HG02852 (cell line): ENCODE data around the gene TSPAN32.
"Not testable (repeated sequence)": the region's sequence is repeated elsewhere in the genome, so short reads cannot be mapped to it uniquely, and the experiment has no call there.

Experiments used
- ATAC-seq: cut with Tn5 transposase; IDR thresholded peaks from one replicate; pipeline ENCODE4 v1.9.1; 2021; ENCODE audit warnings: mild to moderate bottlenecking, moderate library complexity; ENCODE audit not compliant: unreplicated experiment

The TSPAN32 gene

DNA sequence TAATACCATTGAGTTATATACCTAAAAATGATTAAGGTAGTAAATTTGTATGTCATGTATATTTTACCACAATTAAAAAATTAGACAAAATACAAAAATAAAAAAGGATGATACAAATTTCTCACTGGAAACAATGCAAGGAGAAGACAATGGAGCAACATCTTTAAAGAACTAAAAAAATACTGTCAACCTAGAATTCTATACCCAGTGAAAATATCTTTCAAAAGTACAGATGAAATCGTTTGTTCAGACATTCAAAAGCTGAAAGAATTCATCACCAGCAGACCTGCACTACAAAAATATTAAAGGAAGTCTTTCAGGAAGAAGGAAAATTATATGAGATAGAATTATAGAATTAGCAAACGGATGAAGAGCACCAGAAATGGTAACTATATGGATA lies 21.6 kb upstream of the TSPAN32 start:
- no peak for ATAC-seq

- not testable (repeated sequence) for ATAC-seq
Observed at GRCh38 chr11:2286350-2286749, 15.5 kb upstream of the TSPAN32 start.

DNA sequence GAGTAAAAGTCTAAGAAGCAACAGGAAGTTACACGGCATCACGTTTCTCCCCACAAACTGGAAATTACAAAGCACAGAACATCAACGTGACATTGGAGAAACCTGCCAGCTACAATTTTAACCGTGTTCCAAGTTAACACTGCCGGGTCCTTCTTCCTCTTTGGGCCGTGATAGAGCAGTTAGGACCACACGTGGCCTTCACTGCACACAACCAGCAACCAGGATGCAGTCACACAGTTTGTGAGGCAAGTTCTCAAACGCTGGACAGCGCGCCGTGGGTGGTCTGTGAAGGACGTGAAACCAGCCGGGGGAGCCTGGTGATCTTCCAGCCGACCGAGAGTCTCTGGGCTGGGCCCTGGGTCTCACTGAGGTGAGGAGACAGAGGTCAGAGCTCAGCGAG lies 14.7 kb upstream of the TSPAN32 start:
- no peak for ATAC-seq

DNA sequence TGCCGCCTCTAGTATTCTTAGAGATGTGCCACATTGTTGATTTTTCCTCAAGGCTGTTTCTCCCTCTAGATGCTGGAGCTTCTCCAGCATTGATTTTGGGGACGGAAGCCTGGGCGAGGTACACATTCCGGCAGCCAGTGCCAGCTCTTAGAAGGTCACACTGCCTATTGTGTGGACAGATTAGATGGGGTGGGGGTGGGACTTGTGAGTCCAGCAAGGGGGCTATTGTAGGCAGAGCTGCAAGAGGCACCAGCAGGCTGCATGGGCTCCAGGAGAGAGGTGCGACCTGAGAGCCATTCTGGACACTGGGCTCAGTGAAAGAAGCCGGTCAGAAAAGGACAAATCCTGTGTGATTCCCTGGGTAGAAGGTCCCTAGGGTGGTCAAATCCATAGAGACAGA lies 12.5 kb upstream of the TSPAN32 start:
- ATAC-seq: no peak

DNA sequence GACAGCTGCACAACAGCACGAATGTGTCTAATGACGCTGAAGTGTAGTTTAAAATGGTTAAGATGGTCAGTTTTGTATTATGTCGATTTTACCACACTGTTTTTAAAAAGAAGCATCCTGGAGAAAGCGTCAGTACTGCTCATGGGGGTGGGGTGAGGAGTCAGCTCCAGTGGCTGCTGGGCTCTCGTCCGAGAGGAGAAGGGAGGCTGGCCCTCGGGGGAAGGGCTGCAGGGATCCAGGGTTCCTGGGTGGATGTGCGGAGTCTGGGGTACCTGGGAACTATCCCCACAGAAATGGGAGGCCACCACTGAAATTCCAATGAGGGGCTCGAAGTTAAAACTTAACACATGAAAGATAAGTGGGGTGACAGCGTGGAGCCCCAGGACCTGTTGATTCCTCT lies 12.0 kb upstream of the TSPAN32 start:
- no peak for ATAC-seq

- no peak for ATAC-seq
Observed at GRCh38 chr11:2290351-2290841, 11.4 kb upstream of the TSPAN32 start.

- ATAC-seq: no peak
Observed at GRCh38 chr11:2293531-2293971, 8.3 kb upstream of the TSPAN32 start.

DNA sequence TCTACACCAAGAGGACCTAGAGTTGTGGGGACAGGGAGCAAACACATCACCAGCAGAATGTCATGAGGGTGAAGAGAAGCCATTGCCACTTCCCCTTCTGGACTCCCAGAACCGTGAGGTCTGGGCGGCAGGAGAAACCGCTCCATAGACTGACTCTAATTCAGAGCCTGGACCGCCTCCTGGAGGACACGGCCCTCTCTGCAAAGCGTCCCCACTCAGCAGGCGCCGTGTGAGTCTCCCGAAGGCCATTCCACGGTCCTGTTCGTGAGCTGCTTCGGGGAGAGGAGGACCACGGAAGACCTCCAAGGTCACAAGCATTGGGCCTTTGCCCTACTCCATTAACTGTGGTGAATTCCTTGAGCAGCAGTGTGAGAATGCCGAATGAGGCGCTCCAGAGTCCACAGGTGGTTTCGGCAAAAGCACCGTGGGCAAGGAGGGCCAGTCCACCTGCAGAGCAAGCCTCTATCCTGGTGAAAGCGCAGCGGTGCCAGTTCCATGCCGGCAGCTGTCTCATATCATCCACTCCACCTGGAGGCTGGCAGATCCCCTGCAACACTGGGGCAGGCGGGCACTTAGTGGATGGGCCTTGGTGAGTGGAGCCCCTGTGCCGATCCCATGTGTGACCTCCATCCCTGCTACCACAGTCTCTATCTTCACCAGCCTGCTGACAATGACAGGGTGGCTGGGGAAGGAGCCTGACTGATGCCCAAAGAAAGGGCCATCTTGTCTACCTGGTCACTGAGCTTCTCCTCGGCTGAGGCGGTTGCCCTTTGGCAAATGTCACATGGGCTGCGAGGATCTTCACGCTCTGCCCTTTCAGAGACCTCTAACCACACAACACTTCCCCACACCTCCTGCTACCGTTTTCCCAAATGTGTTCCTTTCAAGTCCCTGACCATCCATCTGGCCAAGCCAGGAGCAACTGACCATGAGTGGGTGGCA lies 7.6 kb upstream of the TSPAN32 start:
- ATAC-seq: no peak

DNA sequence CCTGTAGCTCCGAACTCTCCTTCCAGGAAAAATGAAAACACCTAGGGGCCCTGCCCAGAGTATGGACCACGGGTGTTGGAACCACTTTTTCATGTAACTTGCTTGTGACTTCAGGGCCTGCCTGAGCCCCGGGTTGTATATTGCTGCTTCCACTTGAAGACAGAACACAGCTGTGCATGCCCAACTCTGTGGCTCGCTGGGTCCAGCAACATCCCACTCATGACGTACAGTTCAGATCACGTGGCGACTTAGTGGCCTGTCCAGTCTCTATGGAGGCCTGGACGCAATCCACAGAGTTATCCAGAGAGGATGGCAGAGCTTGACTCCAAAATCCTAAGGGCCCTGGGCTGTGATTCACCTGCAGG lies 6.9 kb upstream of the TSPAN32 start:
- ATAC-seq: no peak

DNA sequence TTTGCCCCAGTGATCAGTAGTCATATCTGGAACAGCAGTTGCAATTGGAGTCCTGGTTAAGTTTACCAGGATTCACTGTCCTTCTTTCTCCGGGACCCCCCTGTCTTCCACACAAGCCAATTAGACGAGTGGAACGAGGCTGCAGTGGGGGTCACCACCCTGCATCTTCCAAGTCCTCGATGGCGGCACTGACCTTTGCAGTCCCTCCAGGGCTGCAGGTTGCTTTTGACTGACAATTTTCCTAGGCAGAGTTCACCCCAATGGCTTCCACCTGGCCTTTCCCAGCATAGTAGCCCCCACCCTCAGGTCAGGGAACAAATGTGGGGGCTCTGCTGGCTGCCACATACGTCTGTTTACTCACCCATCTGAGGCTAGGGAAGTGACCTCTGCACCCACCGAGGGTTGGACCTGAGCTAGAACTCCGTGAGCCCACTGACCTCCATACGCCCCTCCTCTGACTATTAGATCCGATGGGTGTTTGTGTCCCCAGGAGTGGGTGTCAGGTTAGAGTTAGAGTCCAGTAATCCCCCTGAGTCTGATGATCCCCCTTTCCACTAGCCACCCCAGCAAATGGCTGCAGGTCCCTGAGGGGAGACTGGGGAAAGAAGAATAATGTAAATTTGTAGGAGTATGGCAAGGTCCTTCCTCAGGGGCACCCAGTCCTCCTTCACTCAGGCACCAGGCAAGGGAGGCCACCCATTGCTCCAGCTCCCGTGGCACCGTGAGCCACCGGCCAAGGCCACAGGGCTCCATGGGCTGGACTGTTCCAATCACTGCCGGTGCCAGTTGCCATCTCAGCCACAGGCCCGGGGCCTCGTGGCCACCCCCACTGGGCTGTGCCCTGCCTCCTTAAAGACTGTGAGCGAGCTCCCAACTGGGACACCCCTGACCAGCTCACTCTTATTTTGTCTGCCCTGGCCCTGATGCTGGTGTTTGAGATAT lies 5.6 kb upstream of the TSPAN32 start:
- ATAC-seq: no peak

DNA sequence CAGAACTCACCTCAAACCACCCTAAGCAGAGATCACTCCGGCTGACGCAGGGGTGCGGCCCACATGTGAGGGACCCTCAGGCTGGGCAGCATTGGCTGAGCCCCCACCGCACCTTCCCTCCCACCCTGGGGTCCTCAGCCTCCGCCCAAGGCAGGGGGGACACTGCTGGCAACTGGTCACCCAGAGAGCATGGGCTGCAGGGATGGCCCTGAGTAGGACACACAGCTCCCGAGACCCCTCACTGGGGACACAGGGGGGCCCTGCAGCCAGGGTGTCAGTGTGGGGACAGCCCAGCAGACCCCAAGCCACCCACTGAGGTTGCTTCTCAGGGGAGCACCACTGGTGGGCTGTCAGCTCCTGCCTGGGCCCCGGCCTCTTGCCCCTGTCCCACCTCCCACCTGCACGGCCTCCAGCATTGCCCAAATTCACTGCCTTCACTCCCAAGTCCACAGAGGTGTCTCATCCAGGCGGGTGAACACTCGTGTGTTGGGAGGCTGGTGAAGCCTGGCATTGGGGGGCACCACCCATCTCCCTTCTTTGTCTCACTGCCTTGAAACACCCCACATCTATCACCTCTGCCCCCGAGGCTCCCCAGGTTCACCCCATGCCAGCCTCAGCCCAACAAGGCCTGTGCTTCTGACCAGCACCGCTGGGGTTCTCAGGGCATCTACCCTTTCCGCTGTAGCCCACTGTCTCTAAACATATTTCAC lies 4.7 kb upstream of the TSPAN32 start:
- ATAC-seq: no peak

DNA sequence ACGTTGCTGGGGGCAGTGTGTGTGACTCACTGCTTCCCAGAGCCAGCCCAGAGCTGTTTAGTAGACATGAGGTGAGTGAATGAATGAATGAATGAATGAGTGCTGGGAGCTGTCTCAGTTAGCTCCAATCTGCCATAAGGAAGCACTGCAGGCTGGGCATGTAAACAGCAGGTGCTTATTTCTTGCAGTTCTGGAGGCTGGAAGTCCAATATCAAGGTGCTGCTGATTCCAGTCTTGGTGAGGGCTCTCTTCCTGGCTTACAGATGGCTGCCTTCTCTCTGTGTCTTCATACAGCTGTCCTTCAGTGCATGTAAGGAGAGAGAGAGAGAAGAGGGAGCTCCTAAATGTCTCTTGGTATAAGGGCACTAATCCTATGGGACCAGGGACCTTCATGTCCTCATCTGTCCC lies 4.2 kb upstream of the TSPAN32 start:
- no peak for ATAC-seq

GRCh38 chr11:2298131-2298794 lies 3.5 kb upstream of the TSPAN32 start:
- ATAC-seq: no peak

GRCh38 chr11:2298795-2299761 lies 2.7 kb upstream of the TSPAN32 start:
- ATAC-seq: no peak

- ATAC-seq: no peak
Observed at GRCh38 chr11:2299773-2300172, 2.0 kb upstream of the TSPAN32 start.

DNA sequence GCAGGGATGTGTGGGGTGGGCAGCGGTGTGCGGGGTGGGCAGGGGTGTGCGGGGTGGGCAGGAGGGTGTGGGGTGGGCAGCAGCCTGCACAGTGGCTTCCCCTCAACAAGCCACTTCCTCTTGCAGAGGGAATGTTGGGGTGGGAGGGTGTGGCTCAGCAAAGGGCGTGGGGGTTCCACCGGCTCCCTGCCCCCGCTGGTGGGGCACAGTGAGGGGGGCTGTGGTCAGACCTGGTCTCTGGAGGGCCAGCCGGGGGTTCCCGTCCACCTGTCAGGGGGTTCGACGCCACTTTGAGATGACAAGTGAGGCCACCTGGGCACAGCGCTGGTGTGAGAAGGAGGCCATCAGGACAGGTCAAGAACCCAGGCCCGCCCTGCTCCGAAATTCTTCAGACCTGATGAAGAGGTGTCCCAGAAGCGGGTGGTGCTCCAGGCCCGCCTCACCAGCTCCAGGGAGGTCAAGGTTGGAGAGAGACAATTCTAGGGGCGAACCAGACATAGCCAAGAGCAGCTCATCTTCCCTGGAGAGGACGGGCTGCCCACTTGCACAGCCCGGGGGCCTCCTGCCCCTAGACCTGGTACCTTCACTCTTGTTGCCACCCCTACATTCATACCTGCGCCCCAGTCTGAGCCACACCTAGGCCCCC lies 1.4 kb upstream of the TSPAN32 start:
- ATAC-seq: no peak

DNA sequence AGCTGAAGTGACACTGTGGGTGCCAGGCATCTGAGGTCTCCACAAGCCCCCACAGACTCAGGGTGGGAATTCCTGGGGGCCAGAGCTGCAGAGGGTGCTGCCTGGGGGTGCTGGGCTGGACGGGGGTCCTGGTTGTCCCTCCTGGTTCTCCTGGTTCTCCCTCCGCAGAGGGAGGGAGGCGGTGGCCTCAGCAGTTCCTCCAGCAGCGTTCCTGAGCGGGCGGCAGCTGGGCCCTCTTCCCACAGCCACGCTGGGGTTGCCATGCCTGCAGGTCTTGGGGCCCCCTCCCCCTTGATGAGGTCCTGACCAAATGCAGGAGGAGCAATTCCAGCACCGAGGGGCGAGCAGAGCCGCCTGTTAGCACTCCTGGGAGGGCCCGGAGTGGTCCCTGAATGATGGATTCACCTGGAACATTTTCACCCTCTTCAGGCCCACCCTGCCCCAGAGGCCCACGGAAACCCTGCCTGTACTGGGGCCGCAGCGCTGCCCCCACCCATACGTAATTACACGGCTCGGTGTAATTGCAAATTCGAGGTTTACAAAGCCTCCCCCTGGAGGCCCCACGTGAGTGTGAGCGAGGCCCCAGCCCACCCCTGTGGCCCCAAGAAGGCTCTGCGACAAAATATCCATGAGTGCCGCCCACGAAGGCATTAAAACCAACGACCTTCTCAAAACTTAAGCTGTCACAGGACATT lies 730 bp upstream of the TSPAN32 start:
- no peak for ATAC-seq

- no peak for ATAC-seq
Observed at GRCh38 chr11:2302306-2302895, 588 bp downstream of the TSPAN32 start.
